Measurements from ENCODE around the gene OGDH. TPM values are rescaled to one million over a fixed set of nuclear protein-coding genes. Genes with fewer than 3 reads are reported as not detected.

Gene OGDH
- total RNA-seq, 6 experiments from 2014 or later, result 77.8 to 88.2 (median 80.2) TPM

DNA sequence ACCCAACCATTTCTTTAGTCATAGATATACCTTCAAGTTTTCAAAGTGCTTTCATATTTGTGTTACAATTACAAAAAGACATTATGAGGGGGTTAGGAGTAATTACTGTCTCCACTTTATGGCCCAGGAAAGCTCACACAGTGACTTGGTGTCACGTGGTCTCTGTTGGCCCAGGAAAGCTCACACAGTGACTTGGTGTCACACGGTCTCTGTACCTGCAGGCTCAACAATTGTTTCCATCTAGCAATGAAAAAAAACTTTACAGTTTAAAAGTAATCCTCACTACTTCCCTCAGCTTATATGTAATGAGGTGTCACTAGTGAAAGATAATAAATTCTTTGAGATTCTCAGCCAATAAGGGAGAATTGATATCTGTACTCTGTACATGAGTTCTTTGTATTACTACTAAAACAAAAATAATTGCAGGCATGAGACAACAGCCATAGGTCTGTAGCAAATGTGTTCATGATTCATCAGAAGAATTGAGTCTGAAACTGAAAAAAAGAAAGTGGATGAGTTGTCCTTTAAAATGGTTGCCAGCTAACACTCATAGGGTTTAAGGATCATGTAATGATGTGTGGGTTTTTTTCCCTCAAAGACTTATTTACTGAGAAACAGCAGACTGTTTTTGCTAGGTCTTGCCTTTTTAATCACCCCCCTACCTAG, 10.9 kb downstream of the OGDH start:
- Mint-ChIP-seq H3K4me1 (ENCODE audit: low read depth) (peaks cover 65% of the 10 kb centered on the region), H3K36me3 (ENCODE audit: low read depth) (peaks cover 16% of the 10 kb centered on the region), H3K27ac (peak overlapping the region; percentile 90), H3K4me3 (peak overlapping the region; percentile 60), H3K27me3 (ENCODE audit: insufficient read depth) (no peaks in the 10 kb centered on the region; the same call in 1 of the 2 replicates), H3K9me3 (no peaks in the 10 kb centered on the region; the same call in 1 of the 2 replicates)
- TF ChIP-seq, protein P1, sequence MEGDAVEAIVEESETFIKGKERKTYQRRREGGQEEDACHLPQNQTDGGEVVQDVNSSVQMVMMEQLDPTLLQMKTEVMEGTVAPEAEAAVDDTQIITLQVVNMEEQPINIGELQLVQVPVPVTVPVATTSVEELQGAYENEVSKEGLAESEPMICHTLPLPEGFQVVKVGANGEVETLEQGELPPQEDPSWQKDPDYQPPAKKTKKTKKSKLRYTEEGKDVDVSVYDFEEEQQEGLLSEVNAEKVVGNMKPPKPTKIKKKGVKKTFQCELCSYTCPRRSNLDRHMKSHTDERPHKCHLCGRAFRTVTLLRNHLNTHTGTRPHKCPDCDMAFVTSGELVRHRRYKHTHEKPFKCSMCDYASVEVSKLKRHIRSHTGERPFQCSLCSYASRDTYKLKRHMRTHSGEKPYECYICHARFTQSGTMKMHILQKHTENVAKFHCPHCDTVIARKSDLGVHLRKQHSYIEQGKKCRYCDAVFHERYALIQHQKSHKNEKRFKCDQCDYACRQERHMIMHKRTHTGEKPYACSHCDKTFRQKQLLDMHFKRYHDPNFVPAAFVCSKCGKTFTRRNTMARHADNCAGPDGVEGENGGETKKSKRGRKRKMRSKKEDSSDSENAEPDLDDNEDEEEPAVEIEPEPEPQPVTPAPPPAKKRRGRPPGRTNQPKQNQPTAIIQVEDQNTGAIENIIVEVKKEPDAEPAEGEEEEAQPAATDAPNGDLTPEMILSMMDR (IDR thresholded peaks at IDR 0.05), result no peak
- DNase-seq, result peak; percentile 77

DNA sequence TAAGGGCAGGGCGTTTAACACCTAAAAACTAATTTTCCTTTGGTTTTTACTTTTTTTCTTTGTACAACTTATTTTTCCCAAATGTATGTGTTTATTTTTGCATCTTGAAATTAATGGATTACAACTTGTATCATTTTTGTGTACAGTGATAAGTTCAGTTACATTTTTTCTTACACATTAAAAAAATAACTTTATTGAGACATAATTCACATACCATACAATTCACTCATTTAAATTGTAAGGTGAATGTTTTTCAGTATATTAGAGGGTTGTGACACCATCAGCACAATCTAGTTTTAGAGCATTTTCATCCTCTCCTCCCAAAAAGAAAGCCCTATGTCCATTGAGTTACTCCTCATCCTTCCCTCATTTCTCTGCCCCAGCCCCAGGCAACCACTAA, 11.6 kb downstream of the OGDH start:
- no peaks in the 10 kb centered on the region for H3K27me3 Mint-ChIP-seq (ENCODE audit: insufficient read depth)
- H3K36me3 Mint-ChIP-seq (ENCODE audit: low read depth), result peaks cover 16% of the 10 kb centered on the region
- H3K4me3 Mint-ChIP-seq, result peak overlapping the region; percentile 60
- H3K27ac Mint-ChIP-seq, result peak overlapping the region; percentile 90
- no peak for DNase-seq
- TF ChIP-seq, protein P1 (IDR thresholded peaks at IDR 0.05), result no peak
- H3K9me3 Mint-ChIP-seq, result no peaks in the 10 kb centered on the region; the same call in 1 of the 2 replicates
- peaks cover 72% of the 10 kb centered on the region for H3K4me1 Mint-ChIP-seq (ENCODE audit: low read depth)

DNA sequence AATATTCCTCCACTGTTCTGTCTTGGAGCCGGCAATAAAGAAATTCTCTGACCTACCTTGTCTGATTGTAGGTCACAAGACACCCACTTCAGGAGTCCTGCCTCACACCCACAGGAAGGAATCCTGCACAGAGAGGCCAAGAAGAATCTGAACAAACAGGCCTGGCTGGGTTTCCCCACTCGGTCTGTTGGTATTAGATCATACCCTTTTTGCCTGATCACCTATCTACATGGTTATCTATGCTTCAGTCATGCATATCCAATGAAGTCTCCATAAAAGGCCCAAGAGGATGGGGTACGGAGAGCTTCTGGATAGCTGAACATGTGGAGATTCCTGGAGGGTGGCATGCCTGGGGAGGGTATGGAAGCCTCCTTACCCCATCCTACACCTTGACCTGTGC, 12.3 kb downstream of the OGDH start:
- Mint-ChIP-seq H3K4me1 (ENCODE audit: low read depth) (peaks cover 76% of the 10 kb centered on the region), H3K36me3 (ENCODE audit: low read depth) (peaks cover 16% of the 10 kb centered on the region), H3K9me3 (no peaks in the 10 kb centered on the region; the same call in 1 of the 2 replicates), H3K4me3 (no peak overlapping the region), H3K27me3 (ENCODE audit: insufficient read depth) (no peaks in the 10 kb centered on the region), H3K27ac (peak overlapping the region; percentile 90; the same call in 1 of the 2 replicates)
- DNase-seq, result no peak
- TF ChIP-seq, protein P1 (IDR thresholded peaks at IDR 0.05), result no peak

DNA sequence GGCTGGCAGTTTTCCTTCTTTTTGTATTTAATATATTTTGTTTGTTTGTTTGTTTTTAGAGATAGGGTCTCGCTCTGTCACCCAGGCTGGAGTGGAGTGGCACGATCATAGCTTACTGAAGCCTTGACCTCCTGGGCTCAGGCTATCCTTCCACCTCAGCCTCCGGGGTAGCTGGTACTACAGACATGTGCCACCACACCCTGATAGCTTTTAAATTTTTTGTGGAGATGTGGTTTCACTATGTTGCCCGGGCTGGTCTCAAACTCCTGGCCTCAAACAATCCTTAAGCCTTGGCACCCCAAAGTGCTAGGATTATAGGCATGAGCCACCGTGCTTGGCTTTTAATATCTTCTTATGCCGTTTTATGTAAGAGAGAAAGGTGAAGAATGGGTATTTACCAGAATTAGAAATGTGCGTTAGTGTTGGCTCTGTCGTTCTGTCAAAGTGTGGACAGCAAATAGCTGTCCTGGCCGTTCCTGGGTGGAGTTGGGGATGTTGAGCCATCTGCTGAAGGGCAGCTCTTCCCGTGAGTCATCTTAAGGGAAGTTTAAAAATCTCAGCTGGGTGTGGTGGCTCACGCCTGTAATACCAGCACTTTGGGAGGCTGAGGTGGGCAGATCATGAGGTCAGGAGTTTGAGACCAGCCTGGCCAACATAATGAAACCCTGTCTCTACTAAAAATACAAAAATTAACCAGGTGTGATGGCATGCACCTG, 14.8 kb downstream of the OGDH start:
- H3K4me3 Mint-ChIP-seq, result no peak overlapping the region; the same call in 1 of the 2 replicates

DNA sequence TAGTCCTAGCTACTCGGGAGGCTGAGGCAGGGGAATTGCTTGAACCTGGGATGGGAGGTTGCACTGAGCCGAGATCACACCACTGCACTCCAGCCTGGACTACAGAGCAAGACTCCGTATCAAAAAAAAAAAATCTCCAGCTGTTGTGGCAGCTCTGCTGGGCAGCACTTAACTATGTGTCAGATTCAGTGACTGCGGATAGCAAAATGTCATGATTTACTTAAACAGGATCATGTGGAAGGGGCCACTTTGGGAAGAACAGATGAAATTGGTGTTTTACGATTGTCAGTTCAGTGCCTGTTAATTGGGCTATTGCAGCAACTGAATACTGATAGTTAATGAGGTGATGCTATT, 15.3 kb downstream of the OGDH start:
- Mint-ChIP-seq H3K9me3 (no peaks in the 10 kb centered on the region; the same call in 1 of the 2 replicates), H3K4me1 (ENCODE audit: low read depth) (peaks cover 60% of the 10 kb centered on the region), H3K36me3 (ENCODE audit: low read depth) (peaks cover 16% of the 10 kb centered on the region), H3K27me3 (ENCODE audit: insufficient read depth) (no peaks in the 10 kb centered on the region), H3K27ac (peak overlapping the region; percentile 73; the same call in 1 of the 2 replicates), H3K4me3 (no peak overlapping the region; the same call in 1 of the 2 replicates)
- no peak for DNase-seq
- TF ChIP-seq, protein P1 (IDR thresholded peaks at IDR 0.05), result no peak

More for the DNA sequence above, 14.8 kb downstream of the OGDH start:
- H3K36me3 Mint-ChIP-seq (ENCODE audit: low read depth), result peaks cover 16% of the 10 kb centered on the region
- H3K27ac Mint-ChIP-seq, result peak overlapping the region; percentile 73
- H3K4me1 Mint-ChIP-seq (ENCODE audit: low read depth), result peaks cover 60% of the 10 kb centered on the region
- H3K9me3 Mint-ChIP-seq, result no peaks in the 10 kb centered on the region; the same call in 1 of the 2 replicates
- TF ChIP-seq, protein P1 (IDR thresholded peaks at IDR 0.05), result no peak
- H3K27me3 Mint-ChIP-seq (ENCODE audit: insufficient read depth), result no peaks in the 10 kb centered on the region
- no peak for DNase-seq
